Spleen (tissue), 7 donors: ENCODE measurements around the gene F9.

Experiments
- CTCF ChIP-seq, 11 experiments: fragments of 200-600 bp in 7 of 11; fragments of 450-650 bp in 4 of 11; sonication (generic) in 4 of 11; IDR thresholded peaks in 8 of 11; conservative IDR thresholded peaks in 3 of 11; 1 replicate in 7 of 11; 2 replicates in 4 of 11; pipeline versions ENCODE4 v1.4.0 to v1.8.0; 2016 to 2021; ENCODE audit warnings: antibody characterized with exemption in 11 of 11, inconsistent platforms in 4 of 11, mild to moderate bottlenecking in 1 of 11
- POLR2A ChIP-seq, 3 donors: fragments of 450-650 bp; IDR thresholded peaks; one replicate each; pipeline ENCODE4 v1.5.1; 2017; ENCODE audit warnings: antibody characterized with exemption in 3 of 3, mild to moderate bottlenecking in 1 of 3
- POLR2AphosphoS5 ChIP-seq, 3 donors: sonication (generic); formaldehyde crosslinking; IDR thresholded peaks; one replicate each; pipeline ENCODE4 v1.5.1; 2017; ENCODE audit warnings: antibody characterized with exemption in 3 of 3
- donor health status: DM: no; HTN: no; CAD: no; lungs with moderate emphysema.
- donor health status: DM: no; HTN: no; CAD: no.
- donor health status: DM: no; HTN: no; CAD: no.

- no peak for TF ChIP-seq POLR2A (IDR thresholded peaks at IDR 0.05)
- TF ChIP-seq CTCF (IDR thresholded peaks at IDR 0.05 in 8 of 11, conservative IDR thresholded peaks at IDR 0.05 in 3 of 11): no peak
- no peak for TF ChIP-seq POLR2AphosphoS5 (IDR thresholded peaks at IDR 0.05)
Measured at GRCh38 chrX:139560221-139560620, 29.7 kb downstream of the F9 start.
